ENCODE results near the gene VAMP2.

The VAMP2 gene

DNA sequence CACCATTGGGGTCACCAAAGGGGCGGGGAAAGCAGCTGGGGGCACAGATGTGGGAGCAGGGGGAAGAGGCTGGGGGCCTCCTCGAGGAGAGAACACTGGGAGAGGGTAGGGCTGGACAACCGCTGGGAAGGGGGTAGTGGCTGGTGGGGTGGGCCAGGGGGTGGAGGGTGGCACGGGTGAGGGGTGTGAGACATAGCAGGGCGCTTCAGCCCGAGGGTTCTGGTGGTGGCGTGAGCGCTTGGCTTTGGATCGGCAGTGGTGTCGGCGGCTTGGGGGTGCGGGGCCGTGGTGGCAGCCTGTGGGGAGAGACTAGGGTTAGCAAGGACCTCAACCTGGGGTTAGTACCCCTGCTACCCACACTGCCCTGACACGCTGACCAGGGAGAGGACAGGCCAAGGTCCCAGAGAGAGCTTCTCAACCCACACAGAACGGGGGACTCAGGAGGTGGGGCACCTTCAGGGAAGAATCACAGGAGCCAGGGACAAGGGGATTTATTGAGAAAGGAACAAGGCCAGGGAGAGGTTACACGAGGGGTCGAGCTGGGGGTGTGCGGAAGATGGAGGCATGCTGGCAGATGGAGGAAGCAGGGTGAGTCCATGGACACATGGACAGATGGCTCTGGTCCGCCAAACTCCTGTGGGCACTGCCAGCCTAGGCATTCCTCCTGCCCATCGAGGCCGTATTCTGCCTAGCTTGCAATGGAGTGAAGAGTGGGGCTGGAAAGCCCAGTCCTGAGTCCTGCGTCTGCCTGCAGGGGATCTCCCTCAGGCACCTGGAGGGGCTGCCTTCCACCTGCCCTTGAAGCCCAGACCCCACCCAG, 19.0 kb downstream of the VAMP2 start:
- ATAC-seq (ENCODE audit: low read depth) (no peak), DNase-seq (ENCODE audit: low spot score) (no peak)
- TF ChIP-seq, protein P1, sequence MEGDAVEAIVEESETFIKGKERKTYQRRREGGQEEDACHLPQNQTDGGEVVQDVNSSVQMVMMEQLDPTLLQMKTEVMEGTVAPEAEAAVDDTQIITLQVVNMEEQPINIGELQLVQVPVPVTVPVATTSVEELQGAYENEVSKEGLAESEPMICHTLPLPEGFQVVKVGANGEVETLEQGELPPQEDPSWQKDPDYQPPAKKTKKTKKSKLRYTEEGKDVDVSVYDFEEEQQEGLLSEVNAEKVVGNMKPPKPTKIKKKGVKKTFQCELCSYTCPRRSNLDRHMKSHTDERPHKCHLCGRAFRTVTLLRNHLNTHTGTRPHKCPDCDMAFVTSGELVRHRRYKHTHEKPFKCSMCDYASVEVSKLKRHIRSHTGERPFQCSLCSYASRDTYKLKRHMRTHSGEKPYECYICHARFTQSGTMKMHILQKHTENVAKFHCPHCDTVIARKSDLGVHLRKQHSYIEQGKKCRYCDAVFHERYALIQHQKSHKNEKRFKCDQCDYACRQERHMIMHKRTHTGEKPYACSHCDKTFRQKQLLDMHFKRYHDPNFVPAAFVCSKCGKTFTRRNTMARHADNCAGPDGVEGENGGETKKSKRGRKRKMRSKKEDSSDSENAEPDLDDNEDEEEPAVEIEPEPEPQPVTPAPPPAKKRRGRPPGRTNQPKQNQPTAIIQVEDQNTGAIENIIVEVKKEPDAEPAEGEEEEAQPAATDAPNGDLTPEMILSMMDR (IDR thresholded peaks at IDR 0.05; ENCODE audit: poor library complexity, severe bottlenecking) = no peak
- Histone ChIP-seq H3K4me1 (ENCODE audit: insufficient read depth, poor library complexity, severe bottlenecking) (no peaks in the 10 kb centered on the region), H3K9me3 (ENCODE audit: severe bottlenecking) (no peaks in the 10 kb centered on the region), H3K27me3 (ENCODE audit: insufficient read depth, poor library complexity, severe bottlenecking) (no peaks in the 10 kb centered on the region), H3K4me3 (ENCODE audit: severe bottlenecking) (no peak overlapping the region), H3K36me3 (ENCODE audit: low read depth) (peaks cover 92% of the 10 kb centered on the region), H3K27ac (ENCODE audit: poor library complexity, severe bottlenecking) (no peak overlapping the region)

DNA sequence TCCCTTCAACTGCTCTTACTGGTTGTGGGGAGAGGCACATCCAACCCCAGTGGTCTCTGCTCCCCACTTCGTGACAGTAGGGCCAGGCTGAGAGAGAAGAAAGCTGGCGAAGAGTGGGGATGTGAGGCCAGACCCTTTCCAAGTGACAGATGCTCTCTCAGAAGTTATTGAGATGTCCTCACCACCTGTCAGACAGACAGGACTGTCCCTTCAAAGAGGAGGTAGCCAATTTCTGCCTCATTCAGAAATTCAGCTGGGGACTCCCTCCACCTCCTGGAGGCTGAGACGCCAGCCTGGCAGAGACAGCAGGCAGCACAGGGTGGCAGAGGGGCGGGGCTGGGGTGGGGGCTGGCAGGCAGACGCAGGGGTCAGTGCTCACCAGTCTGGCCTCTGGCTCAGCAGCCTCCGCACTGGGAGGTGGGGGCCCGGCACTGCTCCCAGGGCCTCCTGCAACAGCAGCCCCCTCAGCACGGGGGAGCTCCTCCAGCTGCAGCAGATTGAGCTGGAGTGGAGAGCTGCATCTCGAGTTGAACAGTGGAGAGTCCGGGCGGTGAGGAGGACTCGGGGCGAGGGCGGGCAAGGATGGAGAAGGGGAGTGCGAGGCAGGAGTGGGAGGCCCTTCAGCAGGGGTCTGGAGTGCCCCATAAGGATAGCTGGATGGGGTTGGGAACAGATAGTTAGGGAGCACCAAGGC, 19.7 kb downstream of the VAMP2 start:
- Histone ChIP-seq H3K36me3 (ENCODE audit: low read depth) (peaks cover 84% of the 10 kb centered on the region), H3K9me3 (ENCODE audit: severe bottlenecking) (no peaks in the 10 kb centered on the region), H3K27me3 (ENCODE audit: insufficient read depth, poor library complexity, severe bottlenecking) (no peaks in the 10 kb centered on the region), H3K4me1 (ENCODE audit: insufficient read depth, poor library complexity, severe bottlenecking) (peaks cover 2% of the 10 kb centered on the region), H3K27ac (ENCODE audit: poor library complexity, severe bottlenecking) (no peak overlapping the region), H3K4me3 (ENCODE audit: severe bottlenecking) (no peak overlapping the region)
- TF ChIP-seq, protein P1 (IDR thresholded peaks at IDR 0.05; ENCODE audit: poor library complexity, severe bottlenecking) = no peak
- ATAC-seq (ENCODE audit: low read depth) (no peak), DNase-seq (ENCODE audit: low spot score) (no peak)

DNA sequence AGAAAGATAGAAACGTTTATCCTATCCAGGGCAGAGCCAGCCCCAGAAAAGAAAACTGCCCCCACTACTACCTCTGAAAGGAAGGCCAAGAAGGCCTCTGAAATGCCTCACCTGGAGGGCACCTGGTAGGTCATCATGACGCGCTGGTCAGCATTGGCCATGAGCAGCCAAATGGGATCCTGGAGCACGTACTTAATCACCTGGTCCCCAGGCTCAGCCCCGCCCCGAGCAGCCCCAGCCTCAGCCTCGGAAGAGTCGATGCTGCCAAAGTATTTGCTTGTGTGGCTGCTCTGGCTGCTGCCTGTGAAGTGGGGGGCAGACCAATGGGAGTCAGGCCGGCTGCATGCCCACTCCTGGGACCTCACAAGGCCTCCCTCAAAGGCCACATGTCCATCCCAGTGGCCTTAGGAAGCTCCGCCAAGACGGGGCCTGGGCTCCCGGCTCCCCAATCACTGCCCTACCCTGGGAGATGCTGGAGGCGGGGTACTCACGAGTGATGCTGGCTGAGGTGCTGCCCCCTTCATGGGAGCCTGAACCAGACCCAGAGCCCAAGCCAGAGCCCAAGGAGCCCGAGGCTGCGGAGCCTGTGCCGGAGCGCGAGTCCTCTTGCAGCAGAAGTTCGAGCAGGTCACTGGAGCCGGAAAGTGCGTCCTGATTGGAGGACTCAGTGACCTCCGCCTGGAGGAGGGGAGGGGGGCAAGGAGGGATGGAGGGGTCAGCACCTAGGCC, 20.4 kb downstream of the VAMP2 start:
- H3K36me3 ChIP-seq (ENCODE audit: low read depth) = peaks cover 77% of the 10 kb centered on the region
- TF ChIP-seq, protein P1 (IDR thresholded peaks at IDR 0.05; ENCODE audit: poor library complexity, severe bottlenecking) = no peak

DNA sequence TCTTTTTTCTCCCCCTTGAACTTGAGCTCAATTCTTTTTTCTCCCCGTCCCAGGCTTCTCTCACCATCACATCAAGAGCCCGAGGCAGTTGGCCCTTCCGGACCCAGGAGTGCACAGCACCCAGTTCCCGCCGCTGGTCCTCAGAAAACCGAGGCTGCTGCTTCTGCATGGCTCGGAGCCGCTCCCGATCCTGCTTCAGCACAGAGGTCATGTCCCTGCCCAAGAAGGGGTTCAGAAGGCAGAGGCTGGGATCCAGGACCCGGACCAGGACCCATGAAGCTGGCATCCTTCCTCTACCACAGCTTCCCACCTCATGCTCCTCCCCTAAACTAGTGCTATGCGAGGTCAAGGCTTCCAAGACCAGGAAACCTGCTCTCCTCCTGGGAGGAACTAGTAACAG, 21.0 kb downstream of the VAMP2 start:
- ATAC-seq (ENCODE audit: low read depth) = no peak
- TF ChIP-seq, protein P1 (IDR thresholded peaks at IDR 0.05; ENCODE audit: poor library complexity, severe bottlenecking) = no peak
- DNase-seq (ENCODE audit: low spot score) = no peak
- Histone ChIP-seq H3K27ac (ENCODE audit: poor library complexity, severe bottlenecking) (no peak overlapping the region), H3K27me3 (ENCODE audit: insufficient read depth, poor library complexity, severe bottlenecking) (no peaks in the 10 kb centered on the region), H3K4me1 (ENCODE audit: insufficient read depth, poor library complexity, severe bottlenecking) (peaks cover 2% of the 10 kb centered on the region), H3K36me3 (ENCODE audit: low read depth) (peaks cover 71% of the 10 kb centered on the region), H3K9me3 (ENCODE audit: severe bottlenecking) (no peaks in the 10 kb centered on the region), H3K4me3 (ENCODE audit: severe bottlenecking) (no peak overlapping the region)

More for the DNA sequence above, 20.4 kb downstream of the VAMP2 start:
- no peak for DNase-seq (ENCODE audit: low spot score)
- H3K27ac ChIP-seq (ENCODE audit: poor library complexity, severe bottlenecking) = no peak overlapping the region
- no peaks in the 10 kb centered on the region for H3K9me3 ChIP-seq (ENCODE audit: severe bottlenecking)
- no peak overlapping the region for H3K4me3 ChIP-seq (ENCODE audit: severe bottlenecking)
- no peak for ATAC-seq (ENCODE audit: low read depth)
- H3K4me1 ChIP-seq (ENCODE audit: insufficient read depth, poor library complexity, severe bottlenecking) = peaks cover 2% of the 10 kb centered on the region
- H3K27me3 ChIP-seq (ENCODE audit: insufficient read depth, poor library complexity, severe bottlenecking) = no peaks in the 10 kb centered on the region
